Right lobe of liver (tissue), 6 donors: ENCODE results near the gene FBRSL1. TPM values are rescaled to one million over a fixed set of nuclear protein-coding genes. Genes with fewer than 3 reads are reported as not detected.

Experiments used
- ATAC-seq, 4 donors: fragments of 200-7000 bp; cut with Tn5 transposase; one replicate each; pipeline ENCODE4 v1.9.1; 2020; ENCODE audit warnings: mild to moderate bottlenecking in 4 of 4, moderate library complexity in 4 of 4
- DNase-seq, 3 donors: peaks; one replicate each; pipeline ENCODE4 v3.0.0-alpha.2; 2020
- H3K27ac ChIP-seq, 3 donors: fragments of 200-600 bp; one replicate each; pipeline ENCODE4 v1.8.0; 2022
- H3K27me3 ChIP-seq, 2 donors: fragments of 200-600 bp; one replicate each; pipeline ENCODE4 v1.8.0; 2022
- H3K36me3 ChIP-seq, 4 donors: fragments of 200-600 bp; sonication (generic) in 1 of 4; one replicate each; pipeline versions ENCODE4 v1.5.1 to v1.8.0; 2017 to 2022; ENCODE audit warnings: control low read depth in 1 of 4
- H3K4me1 ChIP-seq, 4 donors: fragments of 200-600 bp; sonication (generic) in 1 of 4; one replicate each; pipeline versions ENCODE4 v1.5.1 to v1.8.0; 2017 to 2022; ENCODE audit warnings: control low read depth in 1 of 4
- H3K4me3 ChIP-seq, 3 donors: fragments of 200-600 bp; one replicate each; pipeline ENCODE4 v1.8.0; 2022
- H3K9me3 ChIP-seq, 4 donors: fragments of 200-600 bp; sonication (generic) in 1 of 4; one replicate each; pipeline versions ENCODE4 v1.5.1 to v1.8.0; 2017 to 2022; ENCODE audit warnings: control low read depth in 1 of 4
- POLR2A ChIP-seq: fragments of 450-650 bp; IDR thresholded peaks from one replicate; pipeline ENCODE4 v1.6.1; 2017; ENCODE audit warnings: antibody characterized with exemption, mild to moderate bottlenecking
- WGBS: methylation state at CpG from one replicate; pipeline ENCODE4 v1.1.6; 2018; ENCODE audit warnings: low coverage, low lambda C conversion rate; ENCODE audit not compliant: insufficient coverage; ENCODE audit errors: missing lambda C conversion rate; 5-methylcytosine and 5-hydroxymethylcytosine counted together
- intact Hi-C, 2 donors: fragments of 100-400 bp; cut with DNase I; formaldehyde crosslinking; loops; one replicate each; pipeline versions ENCODE4 v1.11.2 to v1.14.1; 2022
- total RNA-seq, 6 experiments: library from RNA; depleted of rRNA in 2 of 6; stranded (reverse); fragments of >200 nt in 2 of 6; fragmentation: NEBNext Ultra II Directional in 3 of 6; extraction: Animal tissue kit (Norgen Biotek cat#: 25700) in 3 of 6; gene quantifications; one replicate each; pipeline versions ENCODE4 v1.1.0 to v1.2.4, GENCODE V29; 2016 to 2023
- TF ChIP-seq, protein P1 (sequence below), 4 donors: fragments of 200-600 bp in 3 of 4; fragments of 450-650 bp in 1 of 4; IDR thresholded peaks; one replicate each; pipeline versions ENCODE4 v1.5.1 to v1.8.0; 2016 to 2022; ENCODE audit warnings: antibody characterized with exemption in 4 of 4, mild to moderate bottlenecking in 2 of 4
- donor health status: DM: no; HTN: yes; CAD: no.
- donor health status: DM: no; HTN: no; CAD: no.
- donor health status: DM: no; HTN: no; CAD: no.
- donor health status: DM: no; HTN: yes; CAD: no.
- donor health status: DM: no; HTN: yes; CAD: no.

The FBRSL1 gene
- total RNA-seq, 6 experiments from 2014 or later, result 16.2 to 27.6 (median 23.3) TPM

DNA sequence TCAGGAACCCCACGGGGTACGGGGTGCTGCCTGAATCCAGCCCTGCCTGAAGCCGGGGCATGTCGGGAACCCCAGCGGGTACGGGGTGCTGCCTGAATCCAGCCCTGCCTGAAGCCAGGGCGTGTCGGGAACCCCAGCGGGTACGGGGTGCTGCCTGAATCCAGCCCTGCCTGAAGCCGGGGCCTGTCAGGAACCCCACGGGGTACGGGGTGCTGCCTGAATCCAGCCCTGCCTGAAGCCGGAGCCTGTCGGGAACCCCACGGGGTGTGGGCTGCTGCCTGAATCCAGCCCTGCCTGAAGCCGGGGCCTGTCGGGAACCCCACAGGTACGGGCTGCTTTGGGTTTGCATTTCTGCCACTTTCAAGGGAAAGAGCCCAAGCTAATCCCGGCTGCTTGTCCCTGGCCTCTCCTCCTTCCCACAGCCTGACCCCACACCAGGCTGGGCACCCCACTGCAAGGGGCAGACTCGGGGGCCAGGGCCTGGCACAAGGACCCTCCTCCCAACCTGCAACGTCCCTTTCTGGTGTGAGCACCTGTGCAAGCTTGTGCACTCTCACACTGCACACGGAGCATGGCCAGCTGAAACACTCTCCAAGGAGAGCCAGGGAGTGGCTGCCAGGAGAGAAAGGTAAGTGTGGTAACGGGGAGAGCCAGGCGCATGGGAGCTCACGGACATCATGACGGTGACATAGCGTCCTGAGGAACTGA lies 5.6 kb upstream of the FBRSL1 start:
- no peak overlapping the region for H3K27ac ChIP-seq
- ATAC-seq, result no peak
- no peak overlapping the region for H3K4me3 ChIP-seq
- no peaks in the 10 kb centered on the region for H3K9me3 ChIP-seq
- peak in 1 of 3 donors; percentile 31 for DNase-seq
- intact Hi-C loops, result no loop called here
- no peaks in the 10 kb centered on the region for H3K36me3 ChIP-seq
- no peaks in the 10 kb centered on the region for H3K27me3 ChIP-seq
- no peak for TF ChIP-seq POLR2A
- TF ChIP-seq, protein P1, sequence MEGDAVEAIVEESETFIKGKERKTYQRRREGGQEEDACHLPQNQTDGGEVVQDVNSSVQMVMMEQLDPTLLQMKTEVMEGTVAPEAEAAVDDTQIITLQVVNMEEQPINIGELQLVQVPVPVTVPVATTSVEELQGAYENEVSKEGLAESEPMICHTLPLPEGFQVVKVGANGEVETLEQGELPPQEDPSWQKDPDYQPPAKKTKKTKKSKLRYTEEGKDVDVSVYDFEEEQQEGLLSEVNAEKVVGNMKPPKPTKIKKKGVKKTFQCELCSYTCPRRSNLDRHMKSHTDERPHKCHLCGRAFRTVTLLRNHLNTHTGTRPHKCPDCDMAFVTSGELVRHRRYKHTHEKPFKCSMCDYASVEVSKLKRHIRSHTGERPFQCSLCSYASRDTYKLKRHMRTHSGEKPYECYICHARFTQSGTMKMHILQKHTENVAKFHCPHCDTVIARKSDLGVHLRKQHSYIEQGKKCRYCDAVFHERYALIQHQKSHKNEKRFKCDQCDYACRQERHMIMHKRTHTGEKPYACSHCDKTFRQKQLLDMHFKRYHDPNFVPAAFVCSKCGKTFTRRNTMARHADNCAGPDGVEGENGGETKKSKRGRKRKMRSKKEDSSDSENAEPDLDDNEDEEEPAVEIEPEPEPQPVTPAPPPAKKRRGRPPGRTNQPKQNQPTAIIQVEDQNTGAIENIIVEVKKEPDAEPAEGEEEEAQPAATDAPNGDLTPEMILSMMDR (IDR thresholded peaks at IDR 0.05), result no peak
- no peaks in the 10 kb centered on the region for H3K4me1 ChIP-seq
- WGBS, result 83% methylated on average over 9 of the region's 28 CpGs

DNA sequence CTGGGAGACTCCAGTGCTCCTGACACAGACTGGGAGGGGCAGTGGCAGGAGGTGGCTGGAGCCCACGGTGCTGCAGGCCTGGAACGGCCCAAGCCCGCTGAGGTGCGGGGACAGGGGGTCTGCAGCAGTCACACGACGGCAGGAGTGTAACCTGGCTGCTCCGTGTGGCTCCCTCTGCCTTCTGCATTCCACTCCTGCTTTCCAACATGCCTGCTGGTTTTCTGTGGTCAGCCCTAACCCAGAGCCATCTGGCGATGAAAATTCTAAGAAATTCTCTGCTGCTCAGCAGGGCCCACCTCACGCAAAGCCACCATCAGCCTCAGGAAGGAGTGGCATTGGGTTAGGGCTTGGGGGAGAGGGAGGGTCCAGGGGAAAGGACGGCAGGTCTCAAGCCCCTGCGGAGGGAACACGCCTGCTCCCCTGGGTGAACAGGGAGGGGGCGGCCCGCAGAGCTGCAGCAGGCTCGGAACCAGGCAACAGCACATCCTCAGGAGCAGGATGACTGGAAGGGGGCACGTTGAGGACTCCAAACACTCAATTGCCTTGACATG lies 5.0 kb upstream of the FBRSL1 start:
- ATAC-seq, result no peak
- Histone ChIP-seq H3K4me1 (no peaks in the 10 kb centered on the region), H3K9me3 (no peaks in the 10 kb centered on the region), H3K27me3 (no peaks in the 10 kb centered on the region), H3K4me3 (no peak overlapping the region), H3K36me3 (no peaks in the 10 kb centered on the region), H3K27ac (no peak overlapping the region)
- intact Hi-C loops, result no loop called here
- WGBS, result no CpG with 5 or more reads among the region's 16 CpGs
- TF ChIP-seq, protein P1 (IDR thresholded peaks at IDR 0.05), result no peak
- no peak for TF ChIP-seq POLR2A
- DNase-seq, result peak in 2 of 3 donors; percentile 4 to 42

DNA sequence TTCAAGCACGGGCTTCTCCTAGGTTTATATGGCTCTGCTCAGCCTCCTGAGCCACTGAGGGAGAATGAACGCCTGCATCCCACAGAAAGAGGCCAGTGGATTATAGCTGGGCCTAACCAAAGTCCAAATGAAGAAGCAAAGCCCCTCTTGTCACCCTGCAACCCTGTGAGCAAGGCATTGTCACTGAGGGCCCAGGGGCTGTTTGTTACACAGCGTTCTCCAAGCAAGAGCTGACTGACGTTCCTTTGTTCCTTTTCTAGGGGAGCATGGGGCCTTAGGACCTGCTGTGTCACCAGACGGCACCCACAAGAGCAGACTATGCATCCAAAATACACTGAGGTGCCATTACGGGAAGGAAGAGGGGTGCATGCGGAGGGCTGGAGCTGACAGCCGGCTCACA lies 4.3 kb upstream of the FBRSL1 start:
- H3K27me3 ChIP-seq, result no peaks in the 10 kb centered on the region
- no peak overlapping the region for H3K4me3 ChIP-seq
- DNase-seq (peak in 2 of 3 donors; percentile 2 to 35), ATAC-seq (no peak)
- no peaks in the 10 kb centered on the region for H3K36me3 ChIP-seq
- no peak for TF ChIP-seq POLR2A
- TF ChIP-seq, protein P1 (IDR thresholded peaks at IDR 0.05), result no peak
- no peaks in the 10 kb centered on the region for H3K9me3 ChIP-seq
- WGBS, result 100% methylated on average over 2 of the region's 8 CpGs
- no peaks in the 10 kb centered on the region for H3K4me1 ChIP-seq
- no peak overlapping the region for H3K27ac ChIP-seq
- intact Hi-C loops, result no loop called here

DNA sequence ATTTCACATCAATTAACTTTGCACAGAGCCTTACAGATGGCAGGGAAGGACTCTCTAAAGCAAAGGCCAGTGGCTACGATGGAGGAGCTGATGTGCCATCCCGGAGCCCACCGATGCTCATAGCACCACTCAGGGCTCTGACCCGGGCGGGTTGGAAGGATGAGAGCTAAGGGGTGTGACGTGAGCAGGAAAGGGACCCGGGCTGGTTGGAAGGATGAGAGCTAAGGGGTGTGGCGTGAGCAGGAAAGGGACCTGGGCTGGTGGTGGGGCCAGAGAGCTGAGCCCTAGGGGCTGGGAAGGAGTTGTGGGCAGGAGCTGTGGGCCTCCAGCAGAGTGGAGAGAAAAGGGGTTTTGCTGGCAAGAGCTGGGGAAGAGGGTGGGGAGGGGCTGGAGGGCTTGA lies 3.8 kb upstream of the FBRSL1 start:
- Histone ChIP-seq H3K27me3 (no peaks in the 10 kb centered on the region), H3K4me1 (peaks cover 0 to under 1% (median 0%) of the 10 kb centered on the region in 4 donors), H3K4me3 (no peak overlapping the region), H3K27ac (no peak overlapping the region), H3K9me3 (no peaks in the 10 kb centered on the region), H3K36me3 (no peaks in the 10 kb centered on the region)
- DNase-seq (peak in 2 of 3 donors; percentile 8 to 48), ATAC-seq (no peak)
- WGBS, result 67% methylated on average over 5 of the region's 8 CpGs
- intact Hi-C loops, result no loop called here
- TF ChIP-seq, protein P1 (IDR thresholded peaks at IDR 0.05), result no peak
- TF ChIP-seq POLR2A, result no peak
